H9 (cell line): ENCODE measurements around the gene NUBPL. TPM values are rescaled to one million over a fixed set of nuclear protein-coding genes. Genes with fewer than 3 reads are reported as not detected.

Experiments
- DNase-seq: peaks from one replicate; pipeline ENCODE4 v3.0.0-alpha.2; 2017
- H2AFZ ChIP-seq: one replicate; pipeline ENCODE4 v1.6.1; 2013; ENCODE audit warnings: mild to moderate bottlenecking, low read length, control low read depth, moderate library complexity
- H2AK5ac ChIP-seq: 2 replicates; pipeline ENCODE4 v1.6.1; 2013; ENCODE audit warnings: low read length, control low read depth, mixed read lengths; ENCODE audit not compliant: insufficient read length
- H2BK120ac ChIP-seq: one replicate; pipeline ENCODE4 v1.6.1; 2013; ENCODE audit warnings: low read depth, mild to moderate bottlenecking, low read length, control low read depth, inconsistent platforms; ENCODE audit not compliant: poor library complexity, severe bottlenecking
- H2BK12ac ChIP-seq: 2 replicates; pipeline ENCODE4 v1.6.1; 2013; ENCODE audit warnings: low read length, control low read depth, mixed read lengths, low read depth; ENCODE audit not compliant: insufficient read length
- H2BK15ac ChIP-seq: 2 replicates; pipeline ENCODE4 v1.6.1; 2013; ENCODE audit warnings: low read depth, low read length, control low read depth
- H2BK20ac ChIP-seq: one replicate; pipeline ENCODE4 v1.6.1; 2013; ENCODE audit warnings: low read depth, mild to moderate bottlenecking, low read length, control low read depth, inconsistent platforms; ENCODE audit not compliant: poor library complexity, severe bottlenecking
- H2BK5ac ChIP-seq: 2 replicates; pipeline ENCODE4 v1.6.1; 2013; ENCODE audit warnings: low read length, control low read depth, mixed read lengths; ENCODE audit not compliant: insufficient read length
- H3K14ac ChIP-seq: 2 replicates; pipeline ENCODE4 v1.6.1; 2013; ENCODE audit warnings: low read length, control low read depth; ENCODE audit not compliant: insufficient read depth
- H3K18ac ChIP-seq: 2 replicates; pipeline ENCODE4 v1.6.1; 2013; ENCODE audit warnings: low read depth, mild to moderate bottlenecking, mixed read lengths, low read length, control low read depth; ENCODE audit not compliant: insufficient read length
- H3K23ac ChIP-seq: 2 replicates; pipeline ENCODE4 v1.6.1; 2013; ENCODE audit warnings: low read length, control low read depth, mixed read lengths, low read depth; ENCODE audit not compliant: insufficient read length
- H3K23me2 ChIP-seq: 2 replicates; pipeline ENCODE4 v1.6.1; 2013; ENCODE audit warnings: low read depth, mild to moderate bottlenecking, mixed read lengths, low read length, control low read depth; ENCODE audit not compliant: insufficient read length, poor library complexity, severe bottlenecking
- H3K27ac ChIP-seq: 2 replicates; pipeline ENCODE4 v1.5.1; 2013; ENCODE audit warnings: low read length, control low read depth, mixed read lengths, low read depth; ENCODE audit not compliant: insufficient read length
- H3K27me3 ChIP-seq: 2 replicates; pipeline ENCODE4 v1.6.1; 2013; ENCODE audit warnings: low read length, control low read depth, inconsistent platforms; ENCODE audit not compliant: insufficient read depth
- H3K4ac ChIP-seq: 2 replicates; pipeline ENCODE4 v1.6.1; 2013; ENCODE audit warnings: low read depth, mild to moderate bottlenecking, control low read depth, inconsistent platforms, low read length, moderate library complexity
- H3K4me1 ChIP-seq: 2 replicates; pipeline ENCODE4 v1.6.1; 2013; ENCODE audit warnings: low read length, control low read depth, inconsistent platforms; ENCODE audit not compliant: insufficient read depth
- H3K4me2 ChIP-seq: 2 replicates; pipeline ENCODE4 v1.6.1; 2013; ENCODE audit warnings: low read length, control low read depth, mixed read lengths; ENCODE audit not compliant: insufficient read length, insufficient read depth
- H3K56ac ChIP-seq: 2 replicates; pipeline ENCODE4 v1.6.1; 2013; ENCODE audit warnings: low read depth, mild to moderate bottlenecking, mixed read lengths, low read length, control low read depth; ENCODE audit not compliant: insufficient read length
- H3K79me1 ChIP-seq: 2 replicates; pipeline ENCODE4 v1.6.1; 2013; ENCODE audit warnings: low read depth, mild to moderate bottlenecking, moderate library complexity, low read length, control low read depth, inconsistent platforms; ENCODE audit not compliant: insufficient read depth, poor library complexity, severe bottlenecking
- H3K79me2 ChIP-seq: 2 replicates; pipeline ENCODE4 v1.6.1; 2013; ENCODE audit warnings: low read length, control low read depth, inconsistent platforms; ENCODE audit not compliant: insufficient read depth
- H3K9ac ChIP-seq: 2 replicates; pipeline ENCODE4 v1.6.1; 2013; ENCODE audit warnings: low read length, control low read depth, mixed read lengths; ENCODE audit not compliant: insufficient read length; ENCODE audit errors: extremely low read depth
- H3K9me3 ChIP-seq: one replicate; pipeline ENCODE4 v1.6.1; 2013; ENCODE audit warnings: low read depth, low read length, inconsistent platforms; ENCODE audit not compliant: control insufficient read depth
- H3T11ph ChIP-seq: one replicate; pipeline ENCODE4 v1.6.1; 2013; ENCODE audit warnings: mild to moderate bottlenecking, low read length, control low read depth, inconsistent platforms
- H4K20me1 ChIP-seq: one replicate; pipeline ENCODE4 v1.6.1; 2013; ENCODE audit not compliant: control insufficient read depth, insufficient read length, insufficient read depth
- H4K5ac ChIP-seq: 2 replicates; pipeline ENCODE4 v1.6.1; 2013; ENCODE audit warnings: low read depth, mild to moderate bottlenecking, mixed read lengths, low read length, control low read depth; ENCODE audit not compliant: insufficient read length
- H4K8ac ChIP-seq: replicated peaks from 2 replicates; pipeline ENCODE4 v1.6.1; 2013; ENCODE audit warnings: low read length, control low read depth, mixed read lengths, low read depth; ENCODE audit not compliant: insufficient read length
- H4K91ac ChIP-seq: 2 replicates; pipeline ENCODE4 v1.6.1; 2013; ENCODE audit warnings: low read depth, mild to moderate bottlenecking, moderate library complexity, mixed read lengths, low read length, control low read depth; ENCODE audit not compliant: insufficient read length
- H3K27ac Mint-ChIP-seq, 3 experiments: 2 replicates in 2 of 3; 3 replicates in 1 of 3; pipeline ENCODE4 v1.8.0; 2020 to 2021; ENCODE audit warnings: mixed read lengths in 3 of 3, mild to moderate bottlenecking in 1 of 3, moderate library complexity in 1 of 3
- H3K27me3 Mint-ChIP-seq: 2 replicates; pipeline ENCODE4 v1.8.0; 2021; ENCODE audit warnings: low read depth, mild to moderate bottlenecking, moderate library complexity, mixed read lengths
- H3K36me3 Mint-ChIP-seq, 3 experiments: 2 replicates in 2 of 3; 3 replicates in 1 of 3; pipeline ENCODE4 v1.8.0; 2020 to 2021; ENCODE audit warnings: low read depth in 3 of 3, mixed read lengths in 3 of 3; ENCODE audit not compliant: insufficient read depth in 1 of 3
- H3K4me1 Mint-ChIP-seq, 2 experiments: 2 replicates each; pipeline ENCODE4 v1.8.0; 2020; ENCODE audit warnings: mixed read lengths in 2 of 2
- H3K4me3 Mint-ChIP-seq, 2 experiments: 2 replicates in 1 of 2; 3 replicates in 1 of 2; pipeline ENCODE4 v1.8.0; 2020 to 2021; ENCODE audit warnings: mild to moderate bottlenecking in 2 of 2, mixed read lengths in 2 of 2, moderate library complexity in 1 of 2
- H3K9me3 Mint-ChIP-seq, 2 experiments: 2 replicates in 1 of 2; 3 replicates in 1 of 2; pipeline ENCODE4 v1.8.0; 2020; ENCODE audit warnings: mild to moderate bottlenecking in 2 of 2, mixed read lengths in 2 of 2, moderate library complexity in 1 of 2
- CTCF ChIP-seq: fragments of 200-600 bp; sonication (generic); conservative IDR thresholded peaks from 3 replicates; pipeline ENCODE4 v1.8.0; 2021; ENCODE audit warnings: antibody characterized with exemption, mild to moderate bottlenecking
- WGBS: extraction: QIAGEN DNeasy Blood & Tissue Kit; methylation state at CpG from one replicate; pipeline ENCODE4 v1.1.7; 2013; ENCODE audit warnings: missing lambda C conversion rate, low lambda C conversion rate, mixed read lengths; ENCODE audit not compliant: insufficient read length; ENCODE audit errors: extremely low coverage; 5-methylcytosine and 5-hydroxymethylcytosine counted together
- total RNA-seq: library from RNA; stranded (reverse); gene quantifications from 2 replicates; pipeline ENCODE4 v1.2.1, GENCODE V29; 2021

The NUBPL gene
- total RNA-seq, 1 experiment from 2014 or later: 14.8 TPM

GRCh38 chr14:31718985-31719384 lies 157.8 kb downstream of the NUBPL start:
- Histone ChIP-seq H2BK15ac (no peak overlapping the region), H3K23me2 (no peaks in the 10 kb centered on the region), H4K8ac (no peak overlapping the region), H2BK12ac (no peak overlapping the region), H3K4me1 (no peaks in the 10 kb centered on the region), H3K4me2 (no peak overlapping the region), H2BK5ac (no peak overlapping the region), H3K79me1 (no peaks in the 10 kb centered on the region), H4K91ac (no peak overlapping the region), H3K23ac (no peak overlapping the region), H3K4ac (no peak overlapping the region), H2AK5ac (no peak overlapping the region), H4K20me1 (no peaks in the 10 kb centered on the region), H4K5ac (no peak overlapping the region), H3K18ac (no peak overlapping the region), H3T11ph (no peak overlapping the region), H2BK20ac (no peak overlapping the region), H3K56ac (no peak overlapping the region), H3K14ac (no peak overlapping the region), H2AFZ (no peak overlapping the region), H3K27me3 (no peaks in the 10 kb centered on the region), H3K79me2 (no peaks in the 10 kb centered on the region), H3K9me3 (no peaks in the 10 kb centered on the region), H3K9ac (no peak overlapping the region), H3K27ac (no peak overlapping the region), H2BK120ac (no peak overlapping the region)
- H3K27ac Mint-ChIP-seq: no peak overlapping the region
- peaks cover 0 to 3% of the 10 kb centered on the region in 2 experiments; a peak in 3 of 5 replicates for H3K9me3 Mint-ChIP-seq
- DNase-seq: no peak
- no peak for TF ChIP-seq CTCF
- no peaks in the 10 kb centered on the region for H3K4me1 Mint-ChIP-seq
- H3K36me3 Mint-ChIP-seq: no peaks in the 10 kb centered on the region
- no peaks in the 10 kb centered on the region for H3K27me3 Mint-ChIP-seq
- WGBS: no CpG with 5 or more reads among the region's 5 CpGs
- H3K4me3 Mint-ChIP-seq: no peak overlapping the region
